ENCODE data around the gene REN.

Gene REN

DNA sequence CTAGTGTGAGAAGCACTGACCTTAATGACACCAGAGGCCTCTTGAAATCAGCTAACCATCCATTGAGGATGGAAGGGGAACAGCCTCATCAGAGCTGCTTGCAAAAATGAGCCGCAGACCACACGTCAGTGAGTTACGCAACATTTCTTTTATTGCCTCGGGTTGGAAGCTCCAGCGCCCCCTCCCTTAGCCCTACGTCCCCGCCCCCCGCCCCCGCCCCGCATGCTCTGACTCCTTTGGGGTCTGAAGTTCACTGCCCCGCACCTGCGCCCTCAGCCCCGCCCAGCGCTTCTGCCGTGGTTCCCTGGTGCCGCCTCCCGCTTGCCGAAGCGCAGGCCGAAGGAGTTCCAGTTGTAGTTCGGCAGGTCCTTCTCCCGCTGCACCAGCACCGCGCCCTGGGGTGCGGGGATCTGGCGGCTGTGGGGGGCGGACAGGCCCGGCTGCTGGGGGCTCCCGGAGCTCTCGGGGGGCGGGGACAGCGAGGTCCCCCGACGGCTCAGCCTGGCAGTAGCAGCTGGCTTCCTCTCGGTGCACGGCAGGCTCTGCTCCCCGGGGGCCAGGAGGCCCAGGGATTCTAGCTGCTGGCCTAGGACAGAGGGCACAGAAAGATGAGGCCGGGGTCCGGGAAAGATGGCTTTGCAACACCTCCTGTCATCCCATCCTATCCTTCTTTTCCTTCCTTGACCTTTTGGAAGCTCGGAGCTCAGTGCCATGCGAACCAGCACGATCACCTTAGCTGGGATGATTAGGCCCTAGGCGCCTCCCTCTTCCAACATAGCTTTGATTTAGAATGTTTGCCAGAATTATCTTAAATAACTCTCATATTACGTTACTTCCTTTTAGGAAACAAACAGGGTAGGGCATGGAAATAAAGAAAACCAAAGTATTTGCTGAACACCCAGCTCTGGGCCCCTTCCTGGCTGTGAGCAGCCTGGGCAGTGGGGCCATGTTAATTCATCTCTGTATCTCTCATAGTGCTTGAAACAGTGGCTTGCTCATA is 24.4 kb upstream of the REN start:
- DNase-seq: no peak

DNA sequence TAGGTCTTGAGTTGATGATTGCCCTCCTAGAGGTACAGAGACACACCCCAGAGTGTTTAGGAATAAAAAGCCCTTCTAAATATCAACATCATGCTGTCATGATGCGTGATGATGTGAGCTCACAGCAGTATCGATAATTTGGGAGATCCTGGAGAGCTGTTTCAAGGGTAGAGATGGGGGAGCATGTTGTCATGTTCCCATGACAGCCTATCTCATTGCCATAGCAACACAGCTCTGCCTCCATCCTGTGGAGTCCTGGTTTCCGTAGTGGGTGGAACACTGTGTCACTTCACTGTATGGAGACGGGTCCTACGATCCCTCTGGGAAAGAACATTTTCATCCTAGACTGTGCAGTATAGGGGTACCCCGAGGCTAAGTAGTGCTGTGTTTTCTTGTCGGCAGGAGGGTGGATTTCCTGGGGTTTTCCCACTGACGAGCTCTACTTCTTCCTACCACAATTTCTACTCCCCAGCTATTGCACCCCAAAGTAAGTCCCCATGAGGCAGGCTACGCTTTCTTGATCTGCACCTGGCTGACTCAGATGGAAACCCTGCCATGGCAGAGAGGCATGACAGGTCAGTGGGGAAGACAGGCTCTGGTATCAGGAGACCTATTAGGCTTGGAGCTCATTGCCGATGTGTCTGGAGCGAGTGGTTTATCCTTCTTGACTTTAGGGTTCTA is 23.0 kb upstream of the REN start:
- DNase-seq: no peak

DNA sequence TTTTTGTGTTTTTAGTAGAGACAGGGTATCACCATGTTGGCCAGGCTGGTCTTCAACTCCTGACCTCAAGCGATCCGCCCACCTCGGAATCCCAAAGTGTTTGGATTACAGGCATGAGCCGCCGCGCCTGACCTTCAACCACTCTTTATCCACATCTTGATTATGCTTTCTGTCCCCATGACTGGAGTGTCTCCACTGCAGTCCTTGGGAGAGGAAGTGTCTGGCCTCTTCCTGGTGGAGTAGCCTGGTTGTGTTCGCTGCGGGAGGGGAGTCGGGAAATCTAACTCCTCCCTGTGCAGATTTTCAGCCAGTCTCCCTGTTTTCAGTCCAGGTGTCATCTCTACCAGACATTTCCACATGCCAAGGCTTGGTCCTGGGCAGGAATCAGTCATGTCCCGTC is 20.5 kb upstream of the REN start:
- no peak for DNase-seq

DNA sequence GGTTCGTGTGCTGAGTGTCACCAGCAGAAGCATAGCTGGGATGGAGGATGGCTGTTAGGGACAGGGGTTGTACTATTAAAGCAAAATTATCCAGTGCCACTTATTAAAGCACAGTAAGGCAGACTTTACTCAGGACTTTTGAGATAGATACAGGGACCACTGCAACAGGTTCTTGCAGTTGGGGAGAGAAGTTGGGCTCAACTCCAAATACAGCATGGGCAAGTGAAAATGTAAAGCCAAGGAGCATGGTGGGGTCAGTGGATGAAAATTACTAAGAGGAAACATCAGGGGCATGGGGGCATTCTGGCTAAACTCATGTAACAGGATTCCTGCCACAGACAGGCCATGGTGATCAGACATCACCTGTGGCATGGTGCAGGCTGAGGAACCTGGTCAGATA is 15.0 kb upstream of the REN start:
- no peak for DNase-seq

DNA sequence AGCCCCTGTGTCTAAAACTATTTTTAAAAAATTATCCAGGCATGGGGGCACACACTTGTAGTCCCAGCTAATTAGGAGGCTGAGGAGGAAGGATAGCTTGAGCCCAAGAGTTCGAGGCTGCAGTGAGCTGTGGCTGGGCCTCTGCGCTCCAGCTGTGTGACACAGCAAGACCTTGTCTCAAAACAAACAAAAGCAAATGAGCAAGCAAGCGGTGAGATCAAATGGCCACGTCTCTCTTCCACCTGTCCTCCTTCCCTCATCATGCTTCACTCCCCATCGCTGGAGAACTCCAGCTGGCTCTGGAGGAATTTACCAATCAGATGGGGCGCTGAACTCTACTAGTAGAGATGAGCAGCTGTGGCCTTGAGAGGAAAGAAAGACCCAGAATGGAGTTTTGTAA is 14.0 kb upstream of the REN start:
- no peak for DNase-seq

DNA sequence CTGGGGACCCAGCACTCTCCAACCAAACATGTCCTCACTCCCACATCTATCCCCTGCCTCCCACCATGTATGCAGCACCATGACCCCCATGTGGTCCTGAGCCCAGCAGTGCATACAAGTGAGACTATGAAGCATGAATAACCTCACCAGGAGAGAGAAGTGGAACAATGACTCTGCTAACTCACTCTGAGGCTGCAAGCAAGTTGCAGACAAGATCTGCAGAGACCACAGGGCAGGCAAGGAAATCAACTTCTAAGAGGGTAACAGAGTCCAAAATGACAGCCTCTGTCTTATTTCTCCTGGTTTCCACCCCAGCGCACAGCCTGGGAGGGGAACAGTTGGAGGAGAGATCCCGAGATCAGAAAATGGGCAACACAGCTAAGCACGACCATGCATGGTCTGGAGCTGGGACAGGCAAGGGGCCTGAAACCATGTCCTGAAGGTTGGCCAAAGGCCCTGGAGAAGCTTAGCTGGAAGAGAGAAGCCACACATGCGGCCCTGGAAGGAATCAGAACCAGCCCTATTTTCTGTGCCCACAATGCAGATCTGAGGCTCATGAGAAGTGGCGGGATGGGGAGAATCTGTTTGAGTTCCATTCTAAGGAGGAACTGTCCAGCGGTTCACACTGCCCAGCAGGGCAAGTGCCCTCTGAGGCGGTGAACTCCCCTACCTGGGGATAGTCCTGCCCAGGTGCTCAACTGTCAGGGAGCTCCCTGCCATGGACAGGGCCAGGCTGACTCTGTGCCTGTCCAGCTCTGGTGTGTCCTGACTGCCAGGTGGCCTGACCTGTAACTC is 12.5 kb upstream of the REN start:
- no peak for DNase-seq

DNA sequence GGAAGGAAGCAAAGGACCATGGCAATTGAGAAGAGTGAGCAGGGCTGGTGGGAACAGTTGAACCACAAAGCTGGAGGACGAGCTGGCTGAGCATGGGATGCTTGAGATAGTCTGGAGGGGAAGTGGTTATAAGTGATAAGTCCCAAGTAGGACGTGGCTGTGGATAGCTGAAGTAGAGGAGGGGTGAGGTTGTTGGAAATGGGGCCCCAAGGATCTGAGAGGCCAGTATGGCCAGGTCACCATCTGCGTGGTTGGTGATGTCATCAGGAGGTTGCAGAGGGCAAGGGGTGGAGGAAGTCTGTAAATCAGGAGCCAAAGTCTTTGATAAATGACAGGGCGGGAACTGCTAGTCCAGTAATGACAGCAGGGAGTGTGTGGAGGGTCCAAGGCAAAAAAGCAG is 11.0 kb upstream of the REN start:
- DNase-seq: no peak

DNA sequence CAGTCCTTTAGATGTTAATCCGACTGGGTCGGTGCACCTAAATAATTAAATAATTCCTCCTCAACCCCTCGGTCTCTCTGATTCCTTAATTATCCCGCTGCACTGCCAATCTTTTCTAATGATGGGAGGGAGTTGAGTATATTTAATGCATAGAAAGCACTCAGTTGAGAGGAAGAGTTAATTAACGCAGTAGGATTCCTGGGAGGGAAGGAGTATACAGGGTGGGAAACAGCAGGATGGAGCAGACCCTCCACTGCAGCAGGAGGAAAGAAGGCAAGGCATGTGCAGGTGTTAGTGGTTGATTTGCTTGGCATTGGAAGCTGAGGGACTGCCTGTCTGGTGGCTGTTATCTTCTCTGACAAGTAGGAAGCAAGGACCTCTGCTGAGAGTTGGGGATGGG is 9.9 kb upstream of the REN start:
- no peak for DNase-seq

DNA sequence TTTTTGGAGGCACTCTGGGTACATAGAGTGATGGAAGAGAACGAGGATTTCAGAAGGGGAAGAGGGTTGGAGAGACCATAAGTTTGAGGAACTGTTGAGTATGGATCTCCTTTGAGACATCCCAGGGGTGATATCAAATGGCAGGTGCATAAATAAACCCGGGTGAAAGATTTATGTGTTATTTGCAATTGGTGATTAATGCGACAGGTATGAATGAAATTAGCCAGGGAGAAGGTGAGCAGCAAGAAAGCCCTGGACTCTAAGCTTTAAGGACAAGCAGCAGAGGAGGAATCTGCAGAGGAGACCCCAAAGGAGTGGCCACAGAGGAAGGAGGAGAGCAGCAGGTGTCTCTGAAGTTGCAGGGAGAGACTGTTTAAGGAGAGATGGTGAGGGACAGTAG is 8.8 kb upstream of the REN start:
- no peak for DNase-seq

DNA sequence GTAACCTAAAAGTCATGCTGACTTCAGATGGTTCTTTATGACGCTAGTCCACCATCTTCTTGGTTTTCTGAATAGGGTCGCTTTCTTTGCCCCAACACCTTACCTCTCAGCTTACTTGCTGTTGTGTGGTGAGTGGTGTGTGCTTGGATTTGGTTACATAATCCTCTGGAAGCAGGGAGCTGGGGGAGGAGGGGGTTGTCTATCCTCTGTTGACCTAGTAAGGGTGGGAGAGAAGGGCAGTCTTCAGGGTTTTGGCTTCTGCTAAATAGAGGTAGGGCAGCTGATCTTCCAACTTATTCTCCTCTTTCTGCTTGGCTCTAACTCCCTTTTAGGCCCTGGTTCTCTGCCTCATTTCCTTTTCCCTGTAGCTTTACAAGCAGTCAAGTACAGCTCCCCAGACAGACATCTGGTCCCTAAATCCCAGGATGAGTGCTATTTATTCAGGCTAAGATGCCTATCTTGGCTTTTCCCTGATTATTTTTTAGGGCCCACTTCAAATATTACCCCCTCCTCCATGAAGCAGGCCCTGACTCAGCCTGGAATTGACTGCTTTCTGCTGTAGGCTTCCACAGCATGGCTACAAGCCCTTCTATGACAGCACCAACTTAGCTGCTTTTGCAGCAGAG is 6.4 kb upstream of the REN start:
- no peak for DNase-seq

DNA sequence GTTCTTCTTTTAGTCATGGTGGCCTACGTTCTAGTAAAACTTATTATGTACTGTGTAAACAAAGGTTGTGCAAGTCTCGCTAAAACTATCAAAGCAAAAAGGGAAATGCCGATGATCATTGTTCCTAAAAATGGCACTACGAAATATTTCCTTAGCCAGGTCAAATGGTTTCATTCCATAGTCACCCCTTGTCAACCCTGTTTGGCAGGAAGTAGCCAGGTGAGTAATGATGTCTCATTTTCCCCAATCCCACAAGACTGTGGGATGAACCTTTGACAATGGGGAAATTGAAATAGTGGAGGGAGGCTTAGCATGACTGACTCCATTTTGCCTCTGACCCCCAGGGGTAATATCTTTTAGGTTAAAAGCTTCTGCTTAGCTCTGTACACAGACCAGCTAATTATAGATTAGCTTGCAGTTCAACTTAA is 5.6 kb upstream of the REN start:
- no peak for DNase-seq

DNA sequence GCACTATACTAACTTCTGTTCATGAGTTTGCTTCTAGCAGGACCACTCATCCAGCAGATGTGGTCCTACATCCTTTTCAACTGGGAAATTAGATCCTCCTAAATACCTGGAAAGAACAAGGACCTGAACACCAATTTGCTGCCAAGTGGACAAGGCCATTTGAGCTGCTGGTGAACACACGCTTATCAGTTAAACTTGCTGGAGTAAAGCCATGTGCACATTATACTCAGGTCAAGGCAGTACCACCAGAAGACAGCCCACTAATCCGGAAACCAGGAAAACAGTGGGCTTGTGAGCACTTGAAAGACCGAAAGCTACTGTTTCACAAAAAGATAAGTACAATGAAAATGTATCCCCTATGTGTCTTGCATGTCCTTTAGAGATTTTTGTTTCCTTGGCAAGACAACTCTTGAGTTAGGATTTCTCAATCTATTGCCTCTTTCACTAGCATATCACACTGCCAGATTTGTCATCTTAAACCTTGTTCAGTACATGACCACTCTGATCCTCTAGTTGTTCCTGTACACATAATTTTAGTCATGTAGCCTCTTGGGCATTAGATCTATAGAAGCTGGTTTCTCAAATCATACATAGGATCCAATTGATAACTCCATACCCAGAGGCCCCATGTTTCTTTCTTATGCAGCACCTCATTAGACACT is 4.5 kb upstream of the REN start:
- DNase-seq: no peak

DNA sequence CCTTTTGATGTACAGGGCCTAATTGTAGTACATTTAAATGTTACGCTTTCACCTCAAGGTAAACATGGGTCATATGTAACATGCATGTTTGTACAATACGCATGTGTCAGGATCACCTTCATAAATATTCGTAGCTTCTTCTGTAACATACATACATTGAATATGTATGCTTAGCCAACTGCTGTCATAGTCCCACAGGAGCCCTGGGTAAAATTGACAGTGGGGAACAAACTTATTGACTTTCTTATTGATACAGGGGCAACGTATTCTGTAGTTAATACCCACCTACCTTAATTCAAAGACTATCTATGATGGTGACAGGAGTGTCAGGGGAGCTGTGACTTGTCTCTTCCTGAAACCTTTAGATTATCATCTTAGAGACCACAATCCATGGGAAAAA is 3.7 kb upstream of the REN start:
- DNase-seq: no peak

DNA sequence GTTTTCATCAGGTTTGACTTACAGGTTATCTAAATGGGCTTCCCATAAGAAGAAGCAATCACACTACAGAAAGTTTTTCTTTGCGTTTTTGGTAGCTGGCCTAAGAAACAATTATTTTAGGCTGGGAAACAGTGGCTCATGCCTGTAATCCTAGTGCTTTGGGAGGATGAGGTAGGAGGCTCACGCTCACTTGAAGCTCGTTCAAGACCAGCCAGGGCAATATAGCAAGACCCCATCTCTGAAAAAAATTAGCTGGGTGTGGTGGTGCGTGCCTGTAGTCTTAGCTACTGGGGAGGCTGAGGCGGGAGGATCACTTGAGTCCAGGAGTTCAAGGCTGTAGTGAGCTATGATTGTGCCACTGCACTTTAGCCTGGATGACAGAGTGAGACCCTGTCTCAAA is 1.6 kb upstream of the REN start:
- no peak for DNase-seq

DNA sequence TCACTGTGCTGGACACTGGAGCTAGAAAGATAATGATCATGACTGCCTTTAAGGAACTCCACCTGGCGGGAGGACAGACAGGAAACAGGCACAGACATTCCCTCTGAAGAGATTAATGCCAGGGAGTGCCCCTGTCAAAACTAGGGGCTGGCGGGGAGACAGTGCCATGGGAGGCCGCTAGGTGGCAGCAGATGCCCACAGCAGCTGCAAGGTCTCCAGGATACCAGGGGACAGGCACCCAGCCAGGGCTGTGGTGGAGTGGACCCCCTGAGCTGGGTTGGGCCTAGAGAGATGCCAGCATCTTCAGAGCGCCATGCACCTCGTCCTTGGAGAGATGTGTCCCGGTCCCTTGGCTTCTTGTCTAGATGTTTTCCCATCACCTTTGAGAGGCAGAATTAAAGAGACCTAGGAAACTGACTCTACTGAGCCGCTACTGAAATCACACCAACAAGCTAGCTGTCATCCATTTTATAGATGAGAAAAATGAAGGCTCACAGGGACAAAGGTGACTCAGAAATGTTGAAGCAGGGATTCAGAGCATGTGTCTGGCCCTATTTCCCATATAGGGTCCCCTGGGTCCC is 3.6 kb downstream of the REN start:
- DNase-seq: peak; percentile 43

DNA sequence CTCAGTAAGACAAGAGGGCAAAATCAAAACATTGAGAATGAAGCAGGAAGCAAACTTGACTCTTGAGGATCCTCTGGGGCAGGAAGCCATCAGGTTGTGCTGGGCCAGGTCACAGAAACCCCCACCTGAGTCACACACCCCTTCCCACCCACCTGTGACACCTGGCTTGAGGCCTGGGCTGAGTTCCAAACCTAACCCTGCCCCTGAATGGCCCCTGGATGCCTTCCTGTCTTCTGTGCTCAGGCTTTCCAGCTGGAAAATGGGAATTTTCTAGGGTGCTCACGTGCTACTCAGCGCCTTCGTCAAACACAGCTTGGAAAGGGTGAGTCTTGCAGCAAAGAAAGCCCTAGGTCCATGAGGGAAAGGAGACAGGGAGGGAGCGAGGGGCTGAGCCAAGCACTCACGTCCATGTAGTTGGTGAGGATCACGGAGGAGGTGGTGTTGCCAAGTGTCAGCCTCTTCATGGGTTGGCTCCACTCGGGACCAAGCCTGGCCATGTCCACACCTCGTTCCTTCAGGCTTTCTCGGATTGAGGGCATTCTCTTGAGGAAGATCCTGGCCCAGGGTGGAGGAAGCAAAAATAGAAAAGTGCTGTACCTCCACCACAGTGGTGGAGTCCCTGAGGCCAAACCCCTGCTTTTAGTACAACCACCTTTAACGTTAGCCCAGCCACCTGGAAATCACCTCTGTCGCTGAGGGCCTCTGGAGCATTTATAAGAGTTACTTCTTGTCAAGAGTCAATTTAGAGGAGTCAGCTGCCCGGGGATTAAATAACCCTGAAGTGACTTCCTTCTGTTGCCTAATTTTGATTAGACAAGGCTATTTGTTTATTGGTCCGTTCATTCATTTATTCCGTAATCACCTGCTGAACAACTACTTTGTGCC is 4.3 kb downstream of the REN start:
- no peak for DNase-seq

DNA sequence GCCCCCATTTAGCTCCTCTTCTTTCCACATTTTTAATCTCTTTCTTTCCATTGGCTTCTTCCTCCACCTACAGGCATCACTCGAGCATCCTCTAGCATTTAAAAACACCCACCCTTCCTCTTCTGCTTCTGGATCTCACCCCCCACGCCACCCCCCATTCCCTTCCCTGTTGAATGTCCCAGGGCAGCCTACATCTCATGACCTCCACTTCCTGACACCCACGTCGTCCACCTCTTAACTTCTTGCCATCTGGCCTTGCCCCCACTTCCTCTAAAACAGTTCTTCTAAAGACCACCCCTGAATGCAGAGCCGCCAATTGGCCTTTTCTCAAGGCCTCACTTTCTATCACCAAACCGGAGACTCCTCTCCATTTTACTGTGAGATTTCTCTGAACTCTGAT is 8.2 kb downstream of the REN start:
- DNase-seq: no peak

DNA sequence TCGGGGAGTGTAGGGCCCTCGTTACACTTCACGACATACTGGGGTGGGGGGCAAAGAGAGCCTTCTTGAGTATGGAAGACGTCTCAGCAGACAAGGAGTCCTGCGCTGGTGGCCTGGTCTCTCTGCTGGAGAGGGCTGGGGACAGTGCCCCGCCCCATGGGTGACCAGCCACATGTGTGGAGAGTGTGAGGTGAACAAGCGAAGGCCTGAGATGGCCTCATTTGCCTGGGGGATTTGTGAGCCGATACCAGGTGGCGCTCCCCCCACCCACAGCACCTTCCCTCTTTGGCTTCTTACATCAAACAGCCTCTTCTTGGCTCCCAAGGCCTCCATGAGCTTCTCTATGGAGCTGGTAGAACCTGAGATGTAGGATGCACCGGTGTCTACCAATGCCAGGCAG is 10.3 kb downstream of the REN start:
- DNase-seq: no peak

DNA sequence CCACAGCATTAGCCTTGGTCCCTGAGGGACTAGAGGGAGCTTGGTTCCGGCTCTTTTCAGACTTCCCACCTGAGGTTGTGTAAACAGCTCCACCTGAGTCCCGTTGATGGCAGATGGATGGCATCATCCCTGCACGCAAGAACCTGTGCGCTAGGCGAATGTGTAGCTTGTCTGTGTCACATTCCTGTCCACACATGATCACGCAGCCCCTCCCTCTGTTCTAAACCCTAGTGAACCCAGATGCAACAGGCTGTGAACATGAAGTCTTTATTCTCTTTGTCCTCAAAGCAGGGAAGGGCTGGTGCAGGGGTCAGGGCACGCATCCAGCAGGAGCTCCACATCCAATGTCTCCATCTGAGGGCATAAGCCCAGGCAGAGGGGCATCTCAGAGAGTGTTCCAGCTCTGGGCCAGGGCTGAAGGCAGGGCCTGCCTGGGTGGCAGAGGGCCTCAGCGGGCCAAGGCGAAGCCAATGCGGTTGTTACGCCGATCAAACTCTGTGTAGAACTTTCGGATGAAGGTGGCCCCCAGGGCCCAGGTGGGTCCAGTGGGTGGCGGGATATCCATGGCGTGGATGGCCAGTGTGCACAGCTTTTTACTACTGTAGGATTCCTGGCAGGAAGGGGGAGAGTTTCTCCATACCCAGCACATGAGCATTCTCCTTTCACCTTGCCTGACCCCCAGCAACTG is 11.4 kb downstream of the REN start:
- DNase-seq: no peak

DNA sequence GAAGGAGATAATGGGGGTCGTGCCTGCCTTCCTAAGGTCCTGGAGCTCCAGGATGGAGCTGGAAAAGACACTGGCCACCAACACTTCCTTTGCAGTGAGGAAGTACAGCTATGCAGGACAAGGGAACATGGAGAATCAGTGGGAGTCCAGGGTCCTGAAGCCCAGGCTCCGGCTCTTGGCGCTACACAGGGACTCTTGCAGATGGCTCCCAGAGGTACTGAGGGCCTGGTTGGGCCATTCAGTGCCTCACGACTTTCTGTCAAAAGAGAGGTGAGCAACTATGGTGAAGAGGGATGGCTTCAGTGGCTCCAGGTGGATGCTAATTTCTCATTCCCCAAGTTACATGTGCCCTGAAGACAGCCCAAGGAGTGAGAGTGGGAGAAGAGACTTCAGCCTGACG is 12.5 kb downstream of the REN start:
- no peak for DNase-seq

All from NCI-H2081 treated with DMSO at 0.1 percent for 48 hours (cell line).